Stimulated activated naive CD4-positive, alpha-beta T cell (primary cell): ENCODE data around the gene KCNQ1.
"Not testable (repeated sequence)": the region's sequence is repeated elsewhere in the genome, so short reads cannot be mapped to it uniquely, and the experiment has no call there.

ENCODE experiments used
- DNase-seq, 6 experiments: peaks; one replicate each; lab custom pipeline; 2025; lab: John Stamatoyannopoulos, UW

Gene KCNQ1

GRCh38 chr11:2592559-2593392 is 148.0 kb downstream of the KCNQ1 start:
- no peak for DNase-seq

DNA sequence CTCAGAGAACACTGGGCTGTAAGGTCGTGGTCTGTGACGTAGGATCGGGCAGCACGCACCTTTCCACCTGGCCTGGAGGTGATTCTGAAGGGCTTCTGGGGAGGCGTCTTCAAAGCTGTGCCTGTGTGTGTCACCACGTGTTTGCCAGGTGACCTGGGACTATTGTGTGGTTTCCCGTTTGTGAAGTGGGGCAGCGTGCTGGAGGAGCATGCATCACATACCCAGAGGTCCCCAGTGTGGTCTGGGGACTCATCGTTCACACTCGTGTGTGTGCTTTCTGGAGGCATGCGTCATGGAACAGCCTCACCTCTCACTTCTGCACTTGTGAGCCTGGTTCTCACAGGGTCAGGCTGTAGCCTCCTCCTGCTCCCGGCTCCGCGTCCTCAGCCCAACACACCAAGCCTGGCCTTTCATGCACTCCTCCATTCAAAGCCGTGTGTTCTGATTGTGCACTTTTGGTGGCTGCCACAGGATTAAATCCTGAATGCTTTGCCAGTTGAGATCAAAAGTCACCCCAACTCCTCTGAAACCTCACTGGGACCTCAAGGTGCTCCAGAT is 148.7 kb downstream of the KCNQ1 start:
- DNase-seq, result no peak

GRCh38 chr11:2594267-2594666 is 149.5 kb downstream of the KCNQ1 start:
- DNase-seq, result no peak

- DNase-seq, result no peak
Observed at GRCh38 chr11:2595204-2595603, 150.4 kb downstream of the KCNQ1 start.

GRCh38 chr11:2599561-2600189 is 154.9 kb downstream of the KCNQ1 start:
- DNase-seq, result no peak

- no peak for DNase-seq
Observed at GRCh38 chr11:2609345-2609744, 164.5 kb downstream of the KCNQ1 start.

- no peak for DNase-seq
Observed at GRCh38 chr11:2612884-2613571, 168.2 kb downstream of the KCNQ1 start.

DNA sequence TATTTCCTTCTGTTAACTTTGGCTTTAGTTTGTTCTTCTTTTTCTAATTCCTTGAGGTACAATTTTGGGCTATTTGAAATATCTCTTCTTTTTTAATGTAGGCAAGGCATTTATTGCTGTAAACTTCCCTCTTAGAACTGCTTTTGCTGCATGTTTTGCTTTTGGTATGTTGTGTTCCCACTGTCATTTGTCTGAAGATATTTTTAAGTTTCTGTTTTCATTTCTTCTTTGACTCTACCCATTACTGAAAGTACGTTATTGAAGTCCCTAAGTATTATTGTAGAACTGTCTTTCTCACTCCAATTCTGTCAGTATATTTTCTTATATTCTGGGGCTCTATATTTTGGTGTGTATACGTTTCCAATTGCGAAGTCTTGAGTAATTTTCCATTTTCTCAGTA is 177.1 kb downstream of the KCNQ1 start:
- no peak for DNase-seq

- no peak for DNase-seq
Observed at GRCh38 chr11:2625183-2625582, 180.4 kb downstream of the KCNQ1 start.

GRCh38 chr11:2630679-2631078 is 185.9 kb downstream of the KCNQ1 start:
- DNase-seq, result no peak

DNA sequence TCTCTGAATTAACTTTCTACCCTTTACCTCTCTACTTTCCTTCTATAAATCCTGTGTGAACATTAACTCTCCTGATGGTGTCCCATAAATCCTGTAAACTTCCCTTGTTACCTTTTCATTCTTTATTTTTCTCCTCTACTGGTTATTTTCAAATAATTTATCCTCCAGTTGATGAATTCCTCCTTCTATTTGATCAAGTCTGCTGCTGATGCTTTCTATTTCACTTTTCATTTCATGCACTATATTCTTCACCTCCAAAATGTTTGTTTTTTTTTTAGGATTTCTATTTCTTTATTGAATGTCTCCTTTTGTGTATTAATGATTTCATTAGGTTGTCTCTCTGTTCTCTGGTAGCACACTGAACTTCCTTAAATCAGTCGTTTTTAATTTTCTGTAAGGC is 186.4 kb downstream of the KCNQ1 start:
- no peak for DNase-seq

- not testable (repeated sequence) for DNase-seq
Observed at GRCh38 chr11:2639763-2640162, 195.0 kb downstream of the KCNQ1 start.

DNA sequence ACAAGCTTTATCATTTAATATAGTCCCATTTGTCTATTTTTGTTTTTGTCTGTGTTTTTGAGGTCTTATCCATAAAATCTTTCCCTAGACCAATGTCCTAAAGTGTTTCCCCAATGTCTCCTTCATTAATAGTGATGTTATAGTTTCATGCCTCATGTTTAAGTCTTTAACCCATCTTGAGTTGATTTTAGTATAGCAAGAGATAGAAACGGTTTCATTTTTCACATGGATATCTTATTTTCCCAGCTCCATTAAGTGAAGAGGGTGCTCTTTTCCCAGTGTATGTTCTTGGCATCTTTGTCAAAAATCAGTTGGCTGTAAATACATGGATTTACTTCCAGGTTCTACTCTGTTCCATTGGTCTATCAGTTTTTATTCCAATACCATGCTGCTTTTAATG is 196.8 kb downstream of the KCNQ1 start:
- DNase-seq, result no peak

DNA sequence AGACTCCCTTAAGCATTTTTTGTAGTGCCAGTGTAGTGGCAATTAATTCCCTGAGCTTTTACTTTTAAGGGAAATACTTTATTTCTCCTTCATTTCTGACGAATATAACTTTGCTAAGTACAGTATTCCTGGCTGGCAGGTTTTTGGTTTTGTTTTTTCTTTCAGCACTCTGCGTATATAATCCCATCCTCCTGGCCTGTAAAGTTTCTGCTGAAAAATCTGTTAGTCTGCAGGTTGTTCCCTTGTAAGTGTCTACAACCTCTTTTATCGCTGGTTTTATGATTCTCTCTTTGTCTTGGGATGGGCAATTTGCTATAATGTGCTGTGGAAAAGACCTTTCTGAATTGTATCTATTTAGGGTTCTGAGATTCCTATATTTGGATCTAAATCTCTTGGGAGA is 198.9 kb downstream of the KCNQ1 start:
- DNase-seq, result no peak

GRCh38 chr11:2644844-2645778 is 200.3 kb downstream of the KCNQ1 start:
- DNase-seq, result no peak

DNA sequence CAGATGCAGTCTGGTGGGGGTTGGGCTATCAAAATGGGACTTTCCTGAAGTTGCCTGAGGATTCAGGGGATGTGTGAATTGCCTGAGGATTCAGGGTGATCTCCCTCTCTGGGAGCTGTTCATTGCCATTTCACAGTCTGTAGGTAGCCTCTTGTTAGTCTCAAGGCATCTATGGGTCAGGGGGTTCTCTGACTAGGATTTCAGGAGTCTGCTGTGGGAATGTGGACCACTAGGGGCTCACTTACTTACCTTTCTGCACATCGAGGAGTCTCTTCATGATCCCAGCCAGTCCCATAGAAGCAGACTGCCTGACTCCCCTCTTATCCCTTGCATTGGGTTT is 200.9 kb downstream of the KCNQ1 start:
- no peak for DNase-seq

DNA sequence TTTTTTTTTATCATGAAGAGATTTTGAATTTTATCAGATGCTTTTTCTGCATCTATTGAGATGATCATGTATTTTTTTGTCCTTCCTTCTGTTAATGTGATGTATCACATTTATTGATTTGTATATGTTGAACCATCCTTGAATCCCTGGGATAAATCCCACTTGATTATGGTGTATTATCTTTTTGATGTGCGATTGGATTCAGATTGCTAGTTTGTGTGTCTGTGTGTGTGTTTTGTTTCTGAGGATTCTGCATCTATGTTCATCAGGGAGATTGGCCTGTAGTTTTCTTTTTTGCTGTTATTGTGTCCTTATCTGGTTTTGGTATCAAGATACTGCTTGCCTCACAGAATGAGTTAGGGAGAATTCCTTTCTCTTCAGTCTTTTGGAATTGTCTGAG is 202.4 kb downstream of the KCNQ1 start:
- DNase-seq, result no peak

GRCh38 chr11:2647953-2648352 is 203.1 kb downstream of the KCNQ1 start:
- DNase-seq, result no peak

DNA sequence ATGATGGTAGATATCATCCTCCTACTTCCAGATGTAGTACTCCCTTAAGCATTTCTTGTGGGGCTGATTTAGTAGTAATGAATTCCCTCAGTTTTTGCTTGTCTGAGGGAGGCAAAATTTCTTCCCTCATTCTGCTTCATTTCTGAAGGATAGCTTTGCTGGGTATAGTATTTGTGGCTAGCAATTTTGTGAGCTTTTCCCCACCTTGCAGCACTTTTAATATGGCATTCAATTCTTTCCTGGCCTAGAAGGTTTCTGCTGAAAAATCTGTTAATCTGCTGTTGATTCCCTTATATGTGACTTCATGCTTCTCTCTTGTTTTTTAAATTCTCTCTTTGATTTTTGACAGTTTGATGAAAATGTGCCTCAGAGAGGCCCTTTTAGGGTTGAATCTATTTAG is 204.6 kb downstream of the KCNQ1 start:
- no peak for DNase-seq

DNA sequence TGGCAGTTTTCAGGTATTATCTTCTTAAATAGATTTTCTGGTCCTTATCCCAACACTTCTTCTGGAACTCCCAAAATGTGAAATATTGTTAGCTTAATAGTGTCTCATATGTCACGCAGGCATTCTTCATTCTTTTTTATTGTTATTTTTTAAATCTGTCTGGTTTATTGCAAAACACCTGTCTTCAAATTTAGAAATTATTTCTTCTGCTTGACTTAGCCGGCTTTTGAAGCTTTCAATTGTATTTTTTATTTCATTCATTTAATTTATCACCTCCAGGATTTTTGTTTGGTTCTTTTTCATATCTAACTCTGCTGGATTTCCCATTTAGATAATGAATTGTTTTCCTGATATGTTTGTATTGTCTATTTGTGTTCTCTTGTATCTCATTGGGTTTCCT is 205.0 kb downstream of the KCNQ1 start:
- DNase-seq, result no peak

GRCh38 chr11:2650343-2650867 is 205.6 kb downstream of the KCNQ1 start:
- DNase-seq, result no peak
